OCI-M2 (cell line): ENCODE results near the gene BRSK1.
"Not testable (repeated sequence)": the region's sequence is repeated elsewhere in the genome, so short reads cannot be mapped to it uniquely, and the experiment has no call there.

Experiments used
- DNase-seq: peaks from one replicate; lab custom pipeline; 2025; ENCODE audit not compliant: unreplicated experiment; lab: John Stamatoyannopoulos, UW

BRSK1 gene

DNA sequence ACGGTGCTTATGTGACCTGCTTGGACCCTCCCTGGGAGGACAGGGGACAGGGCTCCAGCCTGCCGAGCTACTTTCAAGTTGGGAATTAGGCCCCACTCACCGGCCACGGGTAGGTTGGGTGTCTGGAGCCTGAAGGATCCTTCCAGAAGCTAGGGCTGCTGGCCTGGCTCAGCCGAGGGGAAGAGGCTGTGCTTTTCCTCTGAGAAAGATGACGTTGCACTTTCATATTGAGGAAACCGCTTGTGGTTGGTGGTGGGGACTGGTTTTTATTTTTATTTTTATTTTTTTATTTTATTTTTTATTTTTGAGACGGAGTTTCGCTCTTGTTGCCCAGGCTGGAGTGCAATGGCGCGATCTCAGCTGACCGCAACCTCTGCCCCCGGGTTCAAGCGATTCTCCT, 41.4 kb downstream of the BRSK1 start, which contains the start of gene TMEM150B:
Gene TMEM150B, minus strand, starts transcription at position 170 of the 400 bp plus-strand sequence. CDS start 4,305 bp downstream, outside the sequence.
- no peak for DNase-seq

DNA sequence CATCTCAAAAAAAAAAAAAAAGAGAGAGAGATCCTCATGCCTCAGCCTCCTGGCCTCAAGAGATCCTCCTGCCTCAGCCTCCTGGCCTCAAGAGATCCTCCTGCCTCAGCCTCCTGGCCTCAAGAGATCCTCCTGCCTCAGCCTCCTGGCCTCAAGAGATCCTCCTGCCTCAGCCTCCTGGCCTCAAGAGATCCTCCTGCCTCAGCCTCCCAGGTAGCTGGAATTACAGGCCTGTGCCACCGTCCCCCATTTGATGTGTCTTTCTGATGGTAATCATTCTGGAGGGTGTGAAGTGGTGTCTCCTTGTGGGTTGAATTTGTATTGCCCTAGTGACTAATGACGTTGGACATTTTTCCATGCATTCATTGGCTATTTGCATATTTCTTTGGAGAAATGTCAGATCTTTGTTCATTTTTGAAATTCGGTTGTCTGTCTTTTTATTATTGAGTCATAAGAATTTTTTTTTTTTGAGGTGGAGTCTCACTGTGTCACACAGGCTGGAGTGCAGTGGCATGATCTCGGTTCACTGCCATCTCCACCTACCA, 45.0 kb downstream of the BRSK1 start:
- DNase-seq = not testable (repeated sequence)

- not testable (repeated sequence) for DNase-seq
These were observed 46.0 kb downstream of the BRSK1 start for GRCh38 chr19:55329791-55330190.

- DNase-seq = no peak
These were observed 50.1 kb downstream of the BRSK1 start for GRCh38 chr19:55333870-55334269.

DNA sequence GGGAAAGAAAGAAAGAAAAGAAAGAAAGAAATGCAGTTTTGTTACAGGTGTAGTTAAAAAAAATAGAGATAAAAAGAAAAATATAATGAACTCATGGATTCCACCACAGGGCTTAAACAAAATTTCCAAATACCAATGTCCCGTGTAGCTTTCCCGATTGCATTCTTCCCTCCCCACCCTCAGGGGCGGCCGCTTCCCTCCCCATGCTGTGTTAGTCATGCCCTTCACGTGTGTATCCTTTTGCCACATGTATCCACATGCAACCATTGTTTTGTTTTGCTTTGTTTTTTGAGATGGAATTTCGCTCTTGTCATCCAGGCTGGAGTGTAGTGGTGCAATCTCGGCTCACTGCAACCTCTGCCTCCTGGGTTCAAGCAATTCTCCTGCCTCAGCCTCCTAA, 52.3 kb downstream of the BRSK1 start:
- DNase-seq = no peak

GRCh38 chr19:55339105-55339888, 55.5 kb downstream of the BRSK1 start, which contains the start of gene KMT5C:
Gene KMT5C (plus strand): TSS chr19:55339876. CDS start chr19:55341937, 2,061 bp downstream.
- DNase-seq = peak; percentile 99

- DNase-seq = no peak
These were observed 56.3 kb downstream of the BRSK1 start for GRCh38 chr19:55339889-55340783.

- no peak for DNase-seq
These were observed 57.0 kb downstream of the BRSK1 start for GRCh38 chr19:55340784-55341147.

DNA sequence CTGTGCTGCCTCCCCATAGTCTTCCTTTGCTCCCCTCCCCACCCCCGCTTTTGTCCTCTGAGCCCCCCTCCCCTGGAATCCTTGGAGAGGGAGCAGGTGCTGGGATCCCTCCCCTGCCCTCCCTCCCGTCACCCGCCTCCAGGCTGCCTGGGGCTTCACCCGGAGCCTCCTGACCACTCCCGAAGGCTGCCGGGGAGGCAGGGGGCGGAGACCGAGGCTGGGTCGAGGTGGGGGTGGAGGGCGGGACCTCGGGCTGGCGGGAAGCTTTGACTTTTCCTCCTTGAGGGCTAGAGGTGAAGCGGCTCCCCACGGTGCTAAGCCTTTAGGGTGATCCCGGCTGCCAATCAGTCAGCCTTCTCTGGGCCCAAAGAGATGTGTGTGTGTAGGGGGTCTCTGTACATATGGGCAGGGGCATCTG, 57.4 kb downstream of the BRSK1 start:
- DNase-seq = no peak

GRCh38 chr19:55341595-55342531, 58.1 kb downstream of the BRSK1 start:
- DNase-seq = no peak

DNA sequence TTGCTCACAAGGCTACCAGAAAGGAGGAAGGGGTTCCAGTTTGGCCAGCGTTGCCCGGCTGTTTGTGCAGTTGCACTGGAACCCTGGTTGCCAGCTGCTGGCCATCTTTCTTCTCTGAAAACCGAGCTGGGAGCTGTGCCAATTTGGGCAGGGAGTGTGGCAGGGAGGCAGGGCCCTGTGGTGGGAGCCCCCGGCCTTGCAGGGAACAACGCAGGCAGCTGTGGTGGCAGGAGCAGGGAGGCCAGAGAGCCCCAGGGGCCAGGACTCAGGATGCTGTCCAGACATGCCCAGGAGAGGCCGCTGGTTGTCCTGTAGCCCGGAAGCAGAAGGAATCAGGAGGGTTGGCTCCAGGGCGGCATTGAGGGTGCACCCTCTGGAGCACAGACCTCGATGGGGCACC, 60.6 kb downstream of the BRSK1 start:
- DNase-seq = no peak

- DNase-seq = no peak
These were observed 61.5 kb downstream of the BRSK1 start for GRCh38 chr19:55345101-55345817.

GRCh38 chr19:55345818-55346724, 62.3 kb downstream of the BRSK1 start:
- DNase-seq = no peak

GRCh38 chr19:55346725-55347441, 63.1 kb downstream of the BRSK1 start:
- DNase-seq = no peak

DNA sequence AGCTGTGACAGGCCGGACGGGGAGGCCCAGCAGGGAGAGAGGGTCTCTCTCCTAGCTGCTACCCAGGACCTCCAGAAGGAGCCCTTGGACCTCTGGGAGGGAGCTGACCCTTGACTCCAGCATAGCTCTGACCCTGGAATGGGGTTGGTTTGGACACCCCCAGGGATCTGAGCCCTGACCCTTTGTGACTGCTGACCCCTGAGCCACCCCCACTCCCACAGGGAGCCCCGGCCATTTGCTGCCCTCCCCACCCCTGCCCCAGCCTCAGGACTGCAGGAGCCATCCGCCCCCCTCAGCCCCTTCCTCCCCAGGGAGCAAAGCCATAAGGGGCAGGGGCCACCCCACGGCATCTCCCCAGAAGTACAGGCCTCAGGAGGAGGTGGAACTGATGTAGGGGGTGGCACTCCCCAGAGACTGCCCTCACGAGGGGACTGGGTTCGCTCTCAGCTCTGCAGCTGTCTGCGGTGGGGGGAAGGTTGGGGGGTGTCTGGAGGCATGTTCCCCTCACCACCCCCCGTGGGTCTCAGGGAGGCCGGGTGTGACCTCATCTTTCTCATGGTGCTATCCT, 63.7 kb downstream of the BRSK1 start:
- no peak for DNase-seq

DNA sequence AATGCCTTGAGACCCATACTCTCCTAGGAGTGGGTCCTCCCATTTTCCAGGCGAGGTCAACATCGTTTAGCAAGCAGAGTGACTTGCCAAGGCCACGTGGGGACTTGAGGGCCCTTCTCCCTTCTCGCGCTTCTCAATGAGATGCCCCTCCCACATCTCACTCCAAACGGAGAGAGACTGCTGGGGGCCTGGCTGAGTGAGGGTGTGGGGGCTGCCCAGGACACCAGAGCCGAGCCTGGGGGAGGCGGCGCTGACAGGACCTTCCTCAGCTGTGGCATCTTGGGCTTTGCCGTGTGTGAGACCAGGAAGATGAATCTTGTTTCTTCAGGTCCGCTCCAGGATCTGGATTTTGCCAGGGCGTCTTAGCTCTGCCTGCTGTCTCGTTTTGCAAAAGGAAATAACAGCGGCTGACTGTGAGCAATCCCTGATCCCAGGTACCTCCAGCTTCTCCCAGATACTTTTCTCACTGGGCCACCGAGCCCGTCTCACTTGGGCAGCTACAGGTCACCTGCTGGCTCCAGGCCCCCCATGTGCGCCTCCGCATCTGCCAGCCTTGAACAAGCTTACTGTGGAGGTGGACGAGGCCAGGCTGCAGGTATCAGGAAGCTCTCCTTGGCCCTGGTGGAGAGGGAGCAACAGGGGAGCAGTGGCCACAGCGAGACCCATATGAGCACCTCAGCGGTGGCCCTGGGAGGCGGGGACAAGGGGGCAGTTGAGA, 64.7 kb downstream of the BRSK1 start:
- DNase-seq = no peak

DNA sequence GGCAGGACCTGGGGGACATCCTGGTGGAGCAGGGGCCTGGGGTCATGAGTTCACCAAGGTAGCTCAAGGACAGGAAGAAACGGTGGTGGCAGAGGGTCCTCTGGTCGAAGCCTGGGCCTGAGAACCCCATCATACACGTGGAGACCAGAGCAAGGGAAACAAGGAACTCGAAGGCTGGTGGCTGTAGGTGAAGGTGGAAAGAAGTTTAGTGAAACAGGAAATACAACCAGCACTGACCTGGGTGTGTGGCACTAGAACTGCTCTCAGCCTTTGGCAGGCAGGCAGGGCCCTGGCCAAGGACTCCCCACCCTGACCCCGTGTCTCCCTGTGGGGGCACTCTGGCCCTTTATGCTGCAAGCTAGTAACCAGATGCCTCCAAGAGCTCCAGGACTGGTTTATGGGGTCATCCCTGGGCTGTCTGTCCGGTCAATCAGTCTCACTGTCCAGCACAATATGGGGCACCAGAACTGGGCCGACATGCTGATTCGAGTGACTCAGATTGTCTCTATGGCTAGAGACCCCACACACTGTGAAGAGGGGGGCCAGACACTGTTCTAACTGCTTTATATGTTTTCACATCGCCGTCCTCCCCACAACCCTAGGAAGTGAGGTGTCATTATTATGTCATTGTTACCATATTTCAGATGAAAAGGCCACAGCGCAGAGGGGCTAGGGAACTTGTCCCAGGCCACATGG, 67.0 kb downstream of the BRSK1 start:
- DNase-seq = no peak
